Cardiac muscle cell (in vitro differentiated cells and primary cell): ENCODE data around the gene S100A11. TPM values are rescaled to one million over a fixed set of nuclear protein-coding genes. Genes with fewer than 3 reads are reported as not detected.
A peak's percentile ranks its signal among the peaks of the same experiment; 100 is the strongest.

Source experiments
- DNase-seq, 2 donors: peaks; one replicate each; pipeline versions ENCODE4 v3.0.0 to v3.0.0-alpha.2; 2010 to 2017; ENCODE audit warnings: low read depth in 1 of 2, low spot score in 1 of 2
- H3K27ac ChIP-seq: fragments of 200-600 bp; sonication (generic); 2 replicates; pipeline ENCODE4 v1.5.1; 2016
- H3K27me3 ChIP-seq: fragments of 200-600 bp; sonication (generic); 2 replicates; pipeline ENCODE4 v1.6.0; 2016; ENCODE audit warnings: control low read depth
- H3K36me3 ChIP-seq: fragments of 200-600 bp; sonication (generic); 2 replicates; pipeline ENCODE4 v1.5.1; 2016; ENCODE audit warnings: control low read depth
- H3K4me1 ChIP-seq: fragments of 200-600 bp; sonication (generic); 2 replicates; pipeline ENCODE4 v1.8.1; 2017; ENCODE audit warnings: low read depth, mild to moderate bottlenecking, mixed run types
- H3K4me3 ChIP-seq: fragments of 200-600 bp; sonication (generic); 2 replicates; pipeline ENCODE4 v1.5.1; 2016; ENCODE audit warnings: mild to moderate bottlenecking
- H3K9me3 ChIP-seq: fragments of 200-600 bp; sonication (generic); 2 replicates; pipeline ENCODE4 v1.5.1; 2017; ENCODE audit warnings: low read depth, mild to moderate bottlenecking, control low read depth
- polyA plus RNA-seq: library from polyadenylated mRNA; unstranded; fragments of >200 nt; fragmentation: Nextera tagmentation; extraction: Ambion mirVana; gene quantifications from 2 replicates; pipeline ENCODE4 v1.2.1, GENCODE V29; 2016
- total RNA-seq: library from RNA; depleted of rRNA; stranded (reverse); fragments of >200 nt; gene quantifications from 2 replicates; pipeline ENCODE4 v1.2.3, GENCODE V29; 2016
- TF ChIP-seq, protein P1 (sequence below): IDR thresholded peaks from 2 replicates; pipeline ENCODE4 v1.5.1; 2012; ENCODE audit warnings: low read depth, mild to moderate bottlenecking, low read length

Gene S100A11
- total and polyA plus RNA-seq, 2 experiments from 2014 or later, result 22.5 to 122 TPM

DNA sequence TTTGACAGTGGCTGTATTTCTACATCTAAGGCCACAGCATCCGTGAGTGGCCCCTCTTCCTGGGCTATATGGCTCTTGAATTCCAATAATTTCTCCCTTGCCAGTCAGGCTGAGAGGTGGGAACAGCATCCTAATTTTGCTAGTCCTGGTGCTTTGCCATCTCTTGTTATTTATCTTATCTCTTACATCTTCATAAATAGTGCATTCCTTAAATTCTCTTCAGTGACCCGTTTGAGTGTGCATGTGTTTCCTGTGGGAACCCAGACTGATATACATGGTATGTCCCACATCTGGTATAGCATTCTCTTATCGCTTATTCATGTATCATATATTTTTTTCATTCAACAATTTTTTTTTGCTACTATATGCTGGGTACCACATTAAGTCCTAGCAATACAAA is 9.9 kb downstream of the S100A11 start:
- Histone ChIP-seq H3K36me3 (no peaks in the 10 kb centered on the region), H3K9me3 (no peaks in the 10 kb centered on the region), H3K27me3 (no peaks in the 10 kb centered on the region), H3K4me3 (no peak overlapping the region), H3K27ac (no peak overlapping the region), H3K4me1 (no peaks in the 10 kb centered on the region)
- TF ChIP-seq, protein P1, sequence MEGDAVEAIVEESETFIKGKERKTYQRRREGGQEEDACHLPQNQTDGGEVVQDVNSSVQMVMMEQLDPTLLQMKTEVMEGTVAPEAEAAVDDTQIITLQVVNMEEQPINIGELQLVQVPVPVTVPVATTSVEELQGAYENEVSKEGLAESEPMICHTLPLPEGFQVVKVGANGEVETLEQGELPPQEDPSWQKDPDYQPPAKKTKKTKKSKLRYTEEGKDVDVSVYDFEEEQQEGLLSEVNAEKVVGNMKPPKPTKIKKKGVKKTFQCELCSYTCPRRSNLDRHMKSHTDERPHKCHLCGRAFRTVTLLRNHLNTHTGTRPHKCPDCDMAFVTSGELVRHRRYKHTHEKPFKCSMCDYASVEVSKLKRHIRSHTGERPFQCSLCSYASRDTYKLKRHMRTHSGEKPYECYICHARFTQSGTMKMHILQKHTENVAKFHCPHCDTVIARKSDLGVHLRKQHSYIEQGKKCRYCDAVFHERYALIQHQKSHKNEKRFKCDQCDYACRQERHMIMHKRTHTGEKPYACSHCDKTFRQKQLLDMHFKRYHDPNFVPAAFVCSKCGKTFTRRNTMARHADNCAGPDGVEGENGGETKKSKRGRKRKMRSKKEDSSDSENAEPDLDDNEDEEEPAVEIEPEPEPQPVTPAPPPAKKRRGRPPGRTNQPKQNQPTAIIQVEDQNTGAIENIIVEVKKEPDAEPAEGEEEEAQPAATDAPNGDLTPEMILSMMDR, result no peak
- peak in 1 of 2 donors; percentile 34 for DNase-seq

DNA sequence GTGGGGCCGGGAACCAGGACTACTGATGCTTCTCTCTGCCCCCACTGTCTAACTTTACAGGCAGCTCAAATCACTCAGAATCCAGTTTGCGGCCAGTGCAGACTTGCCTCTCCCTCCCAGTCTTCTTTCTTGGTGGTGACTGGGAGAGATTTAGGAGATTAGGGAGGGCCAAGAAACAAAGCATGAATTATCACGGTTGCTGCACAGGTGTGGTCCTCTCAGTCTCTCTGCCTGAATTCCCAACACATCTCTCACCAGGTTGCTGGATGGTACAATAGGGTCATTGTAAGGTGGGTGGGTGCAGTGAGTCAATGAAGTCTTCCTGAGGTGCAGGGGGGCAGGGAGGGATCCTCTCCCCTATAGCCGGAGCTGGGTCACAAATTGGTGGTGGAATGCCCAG is 12.6 kb downstream of the S100A11 start:
- H3K4me3 ChIP-seq, result no peak overlapping the region
- no peak overlapping the region for H3K27ac ChIP-seq
- TF ChIP-seq, protein P1, result no peak
- H3K4me1 ChIP-seq, result no peaks in the 10 kb centered on the region
- no peaks in the 10 kb centered on the region for H3K36me3 ChIP-seq
- no peaks in the 10 kb centered on the region for H3K27me3 ChIP-seq
- no peak for DNase-seq
- H3K9me3 ChIP-seq, result no peaks in the 10 kb centered on the region

DNA sequence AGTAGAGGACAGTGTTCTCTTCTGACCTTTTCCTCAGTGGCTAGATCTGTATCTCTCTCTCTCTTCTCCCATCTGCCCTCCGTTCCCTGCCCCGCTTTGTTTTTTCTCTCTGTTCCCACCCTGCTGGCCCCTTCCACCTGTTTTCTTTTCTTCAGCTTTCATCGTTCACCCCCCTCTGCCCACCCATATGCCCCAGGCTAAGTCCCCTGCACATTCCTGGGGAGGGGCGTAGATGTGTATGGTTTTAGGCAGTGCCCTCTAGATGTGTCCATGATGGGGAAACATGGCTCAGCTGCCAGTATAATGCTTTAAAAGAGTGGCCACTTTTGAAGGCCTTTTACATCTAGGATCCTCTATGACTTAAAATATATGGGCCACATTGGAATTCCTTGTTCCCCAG is 13.6 kb downstream of the S100A11 start:
- no peaks in the 10 kb centered on the region for H3K27me3 ChIP-seq
- no peaks in the 10 kb centered on the region for H3K4me1 ChIP-seq
- no peak overlapping the region for H3K27ac ChIP-seq
- no peak for DNase-seq
- no peaks in the 10 kb centered on the region for H3K9me3 ChIP-seq
- H3K36me3 ChIP-seq, result no peaks in the 10 kb centered on the region
- H3K4me3 ChIP-seq, result no peak overlapping the region
- TF ChIP-seq, protein P1, result no peak

DNA sequence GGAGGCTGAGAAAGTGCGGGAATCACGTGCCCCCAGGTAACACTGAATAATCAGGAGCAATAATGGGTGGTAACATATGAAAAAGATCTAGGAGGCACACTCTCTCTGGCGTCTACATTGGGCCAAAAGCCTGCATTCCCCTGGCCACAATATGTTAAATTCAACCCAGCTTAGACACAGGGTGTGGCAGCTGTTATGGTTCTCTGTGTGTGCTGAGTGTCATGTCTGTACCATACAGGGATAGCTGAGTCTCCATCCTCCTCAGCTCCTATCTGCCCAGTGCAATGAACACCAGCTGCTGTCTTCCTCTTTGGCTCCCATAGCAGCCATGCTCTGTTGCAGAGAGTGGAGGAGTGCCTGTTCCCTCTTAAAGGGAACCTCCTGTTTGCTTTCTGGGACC is 14.3 kb downstream of the S100A11 start:
- Histone ChIP-seq H3K4me3 (no peak overlapping the region), H3K36me3 (no peaks in the 10 kb centered on the region), H3K4me1 (no peaks in the 10 kb centered on the region), H3K27me3 (no peaks in the 10 kb centered on the region), H3K27ac (no peak overlapping the region), H3K9me3 (no peaks in the 10 kb centered on the region)
- DNase-seq, result no peak
- TF ChIP-seq, protein P1, result no peak

DNA sequence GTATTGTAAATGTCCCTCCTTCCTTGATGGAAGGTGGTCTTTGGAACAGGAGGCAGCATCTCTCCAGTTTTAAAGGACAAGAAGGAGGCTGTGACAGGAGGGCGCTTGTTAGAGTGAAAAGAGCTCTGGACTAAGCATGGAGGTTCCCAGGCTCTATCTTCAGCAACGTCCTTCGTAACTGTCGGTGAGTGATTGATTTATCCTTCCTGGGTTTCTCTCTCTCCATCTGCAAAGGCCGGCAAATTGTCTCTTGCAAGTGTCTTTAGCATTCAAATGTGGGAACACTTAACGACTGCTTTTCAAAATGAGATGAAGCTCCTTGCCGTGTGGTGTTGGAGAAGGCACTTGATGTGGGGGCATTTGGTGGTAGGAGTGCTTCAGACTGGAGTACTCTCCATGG is 15.2 kb downstream of the S100A11 start:
- H3K9me3 ChIP-seq, result no peaks in the 10 kb centered on the region
- H3K4me3 ChIP-seq, result no peak overlapping the region
- H3K27ac ChIP-seq, result no peak overlapping the region
- TF ChIP-seq, protein P1, result no peak
- no peaks in the 10 kb centered on the region for H3K4me1 ChIP-seq
- no peaks in the 10 kb centered on the region for H3K36me3 ChIP-seq
- no peak for DNase-seq
- H3K27me3 ChIP-seq, result no peaks in the 10 kb centered on the region

DNA sequence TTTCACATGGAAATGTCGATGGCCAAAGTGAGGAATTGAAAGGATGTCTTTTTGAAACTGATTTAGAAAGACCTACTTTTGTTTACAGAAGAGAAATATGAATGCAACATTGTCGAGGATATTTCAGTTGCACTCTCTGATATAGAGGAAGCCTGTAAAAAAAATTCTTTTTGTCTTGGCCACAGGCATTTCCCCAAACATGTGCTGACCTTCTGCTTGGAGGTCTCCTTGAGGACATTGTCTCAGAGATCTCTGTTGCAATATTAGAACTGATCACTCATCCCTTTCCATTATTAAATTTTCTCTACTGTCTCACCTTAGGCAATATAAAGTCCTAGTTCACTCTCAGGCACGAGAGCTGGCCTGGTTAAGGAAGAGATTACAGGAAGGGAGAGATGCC is 16.0 kb downstream of the S100A11 start:
- H3K4me1 ChIP-seq, result peaks cover 3% of the 10 kb centered on the region
- H3K27ac ChIP-seq, result no peak overlapping the region
- H3K9me3 ChIP-seq, result no peaks in the 10 kb centered on the region
- no peaks in the 10 kb centered on the region for H3K27me3 ChIP-seq
- DNase-seq, result peak in 1 of 2 donors; percentile 29
- H3K4me3 ChIP-seq, result no peak overlapping the region
- H3K36me3 ChIP-seq, result no peaks in the 10 kb centered on the region
- TF ChIP-seq, protein P1, result no peak
